HG03469 (cell line): Measurements from ENCODE around the gene CD160.
A peak's percentile ranks its signal among the peaks of the same experiment; 100 is the strongest.
"Not testable (repeated sequence)": the region's sequence is repeated elsewhere in the genome, so short reads cannot be mapped to it uniquely, and the experiment has no call there.

ENCODE experiments used
- ATAC-seq: cut with Tn5 transposase; IDR thresholded peaks from one replicate; pipeline ENCODE4 v1.9.1; 2021; ENCODE audit warnings: mild to moderate bottlenecking, moderate library complexity, moderate number of reproducible peaks; ENCODE audit not compliant: unreplicated experiment

Gene CD160

GRCh38 chr1:145719230-145720079 is at the start of gene CD160:
Gene CD160 (plus strand): TSS chr1:145719499. CDS start chr1:145728328, 8,829 bp downstream.
- no peak for ATAC-seq

- not testable (repeated sequence) for ATAC-seq
Observed at GRCh38 chr1:145670995-145671745, 48.1 kb upstream of the CD160 start.

GRCh38 chr1:145673217-145673616 is 46.1 kb upstream of the CD160 start:
- ATAC-seq: not testable (repeated sequence)

- ATAC-seq: not testable (repeated sequence)
Observed at GRCh38 chr1:145684858-145685257, 34.4 kb upstream of the CD160 start.

- not testable (repeated sequence) for ATAC-seq
Observed at GRCh38 chr1:145686078-145686477, 33.2 kb upstream of the CD160 start.

GRCh38 chr1:145688328-145688727 is 31.0 kb upstream of the CD160 start:
- ATAC-seq: no peak

GRCh38 chr1:145688924-145689323 is 30.4 kb upstream of the CD160 start:
- no peak for ATAC-seq

GRCh38 chr1:145689922-145690321 is 29.4 kb upstream of the CD160 start:
- no peak for ATAC-seq

- peak; percentile 87 for ATAC-seq
Observed at GRCh38 chr1:145690587-145691558, 28.4 kb upstream of the CD160 start.

- ATAC-seq: no peak
Observed at GRCh38 chr1:145692785-145693443, 26.4 kb upstream of the CD160 start.

GRCh38 chr1:145695821-145696629 is 23.3 kb upstream of the CD160 start:
- no peak for ATAC-seq

- no peak for ATAC-seq
Observed at GRCh38 chr1:145696630-145696960, 22.7 kb upstream of the CD160 start.

GRCh38 chr1:145701306-145701862 is 17.9 kb upstream of the CD160 start:
- ATAC-seq: no peak

- no peak for ATAC-seq
Observed at GRCh38 chr1:145702052-145702451, 17.2 kb upstream of the CD160 start.

- no peak for ATAC-seq
Observed at GRCh38 chr1:145702826-145703225, 16.5 kb upstream of the CD160 start.

GRCh38 chr1:145705622-145706021 is 13.7 kb upstream of the CD160 start:
- no peak for ATAC-seq

GRCh38 chr1:145706086-145706664 is 13.1 kb upstream of the CD160 start:
- no peak for ATAC-seq

GRCh38 chr1:145707183-145707867 is 12.0 kb upstream of the CD160 start, which contains the start of gene PDZK1:
Gene PDZK1 (minus strand): TSS chr1:145707368. CDS start chr1:145688021, 19,347 bp downstream.
- no peak for ATAC-seq
